IPS-20b (cell line): ENCODE results near the gene PGAP1.

Experiments
- H3K27ac ChIP-seq: one replicate; pipeline ENCODE4 v1.5.1; 2013; ENCODE audit warnings: low read length
- H3K27me3 ChIP-seq: 2 replicates; pipeline ENCODE4 v1.6.1; 2013; ENCODE audit warnings: mild to moderate bottlenecking, low read length, inconsistent platforms; ENCODE audit not compliant: insufficient read depth
- H3K36me3 ChIP-seq: 2 replicates; pipeline ENCODE4 v1.6.1; 2013; ENCODE audit warnings: low read depth, mild to moderate bottlenecking, inconsistent platforms, low read length, moderate library complexity; ENCODE audit not compliant: insufficient read depth
- H3K4me1 ChIP-seq: 2 replicates; pipeline ENCODE4 v1.6.1; 2013; ENCODE audit warnings: mild to moderate bottlenecking, control low read depth, inconsistent platforms, low read length, moderate library complexity; ENCODE audit not compliant: insufficient read depth
- H3K4me3 ChIP-seq: 2 replicates; pipeline ENCODE4 v1.5.1; 2013; ENCODE audit warnings: mild to moderate bottlenecking, low read length, inconsistent platforms
- H3K9ac ChIP-seq: 2 replicates; pipeline ENCODE4 v1.6.1; 2013; ENCODE audit warnings: low read depth, mild to moderate bottlenecking, inconsistent platforms, low read length, moderate library complexity
- H3K9me3 ChIP-seq: 2 replicates; pipeline ENCODE4 v1.6.1; 2013; ENCODE audit warnings: mild to moderate bottlenecking, low read depth, low read length, inconsistent platforms; ENCODE audit not compliant: insufficient read depth

PGAP1 gene

GRCh38 chr2:196875414-196875813 is 51.1 kb downstream of the PGAP1 start:
- H3K4me3 ChIP-seq, result no peak overlapping the region
- H3K27ac ChIP-seq, result no peak overlapping the region
- H3K27me3 ChIP-seq, result no peaks in the 10 kb centered on the region
- no peaks in the 10 kb centered on the region for H3K9me3 ChIP-seq
- H3K9ac ChIP-seq, result no peak overlapping the region
- peaks cover 79% of the 10 kb centered on the region for H3K36me3 ChIP-seq
- no peaks in the 10 kb centered on the region for H3K4me1 ChIP-seq

GRCh38 chr2:196873511-196873910 is 53.0 kb downstream of the PGAP1 start:
- H3K9me3 ChIP-seq, result no peaks in the 10 kb centered on the region
- no peak overlapping the region for H3K27ac ChIP-seq
- no peaks in the 10 kb centered on the region for H3K4me1 ChIP-seq
- peaks cover 77% of the 10 kb centered on the region for H3K36me3 ChIP-seq
- H3K4me3 ChIP-seq, result no peak overlapping the region
- no peaks in the 10 kb centered on the region for H3K27me3 ChIP-seq
- no peak overlapping the region for H3K9ac ChIP-seq

- no peaks in the 10 kb centered on the region for H3K27me3 ChIP-seq
- peaks cover 19% of the 10 kb centered on the region for H3K36me3 ChIP-seq
- no peak overlapping the region for H3K4me3 ChIP-seq
- peaks cover 4% of the 10 kb centered on the region for H3K9me3 ChIP-seq
- no peak overlapping the region for H3K9ac ChIP-seq
- H3K4me1 ChIP-seq, result no peaks in the 10 kb centered on the region
- H3K27ac ChIP-seq, result no peak overlapping the region
Observed at GRCh38 chr2:196854629-196855028, 71.9 kb downstream of the PGAP1 start.

- no peak overlapping the region for H3K9ac ChIP-seq
- peaks cover 14% of the 10 kb centered on the region for H3K36me3 ChIP-seq
- H3K27ac ChIP-seq, result no peak overlapping the region
- H3K4me3 ChIP-seq, result no peak overlapping the region
- no peaks in the 10 kb centered on the region for H3K9me3 ChIP-seq
- H3K4me1 ChIP-seq, result no peaks in the 10 kb centered on the region
- H3K27me3 ChIP-seq, result no peaks in the 10 kb centered on the region
Observed at GRCh38 chr2:196853301-196854087, 73.0 kb downstream of the PGAP1 start.

- no peaks in the 10 kb centered on the region for H3K9me3 ChIP-seq
- peaks cover 17% of the 10 kb centered on the region for H3K36me3 ChIP-seq
- no peak overlapping the region for H3K27ac ChIP-seq
- H3K4me1 ChIP-seq, result no peaks in the 10 kb centered on the region
- no peaks in the 10 kb centered on the region for H3K27me3 ChIP-seq
- no peak overlapping the region for H3K4me3 ChIP-seq
- no peak overlapping the region for H3K9ac ChIP-seq
Observed at GRCh38 chr2:196851088-196851487, 75.4 kb downstream of the PGAP1 start.

- Histone ChIP-seq H3K36me3 (peaks cover 27% of the 10 kb centered on the region), H3K9me3 (no peaks in the 10 kb centered on the region), H3K4me1 (no peaks in the 10 kb centered on the region), H3K4me3 (no peak overlapping the region), H3K9ac (no peak overlapping the region), H3K27me3 (no peaks in the 10 kb centered on the region), H3K27ac (no peak overlapping the region)
Observed at GRCh38 chr2:196849895-196850294, 76.6 kb downstream of the PGAP1 start.

GRCh38 chr2:196846295-196846694 is 80.2 kb downstream of the PGAP1 start:
- H3K27ac ChIP-seq, result no peak overlapping the region
- H3K9ac ChIP-seq, result no peak overlapping the region
- H3K36me3 ChIP-seq, result peaks cover 56% of the 10 kb centered on the region
- no peak overlapping the region for H3K4me3 ChIP-seq
- no peaks in the 10 kb centered on the region for H3K9me3 ChIP-seq
- no peaks in the 10 kb centered on the region for H3K27me3 ChIP-seq
- no peaks in the 10 kb centered on the region for H3K4me1 ChIP-seq

- Histone ChIP-seq H3K36me3 (peaks cover 65% of the 10 kb centered on the region), H3K9me3 (no peaks in the 10 kb centered on the region), H3K4me1 (no peaks in the 10 kb centered on the region)
Observed at GRCh38 chr2:196845371-196845770, 81.1 kb downstream of the PGAP1 start.

GRCh38 chr2:196840171-196840570 is 86.3 kb downstream of the PGAP1 start:
- Histone ChIP-seq H3K27me3 (no peaks in the 10 kb centered on the region), H3K9me3 (no peaks in the 10 kb centered on the region), H3K36me3 (peaks cover 86% of the 10 kb centered on the region), H3K4me1 (no peaks in the 10 kb centered on the region), H3K27ac (no peak overlapping the region), H3K9ac (no peak overlapping the region), H3K4me3 (no peak overlapping the region)

More at GRCh38 chr2:196845371-196845770, 81.1 kb downstream of the PGAP1 start:
- H3K9ac ChIP-seq, result no peak overlapping the region
- no peaks in the 10 kb centered on the region for H3K27me3 ChIP-seq
- no peak overlapping the region for H3K4me3 ChIP-seq
- H3K27ac ChIP-seq, result no peak overlapping the region

GRCh38 chr2:196839574-196839973 is 86.9 kb downstream of the PGAP1 start:
- H3K9me3 ChIP-seq, result no peaks in the 10 kb centered on the region
- no peak overlapping the region for H3K4me3 ChIP-seq
- H3K9ac ChIP-seq, result no peak overlapping the region
- H3K27ac ChIP-seq, result no peak overlapping the region
- no peaks in the 10 kb centered on the region for H3K4me1 ChIP-seq
- H3K27me3 ChIP-seq, result no peaks in the 10 kb centered on the region
- H3K36me3 ChIP-seq, result peaks cover 83% of the 10 kb centered on the region

- Histone ChIP-seq H3K4me3 (no peak overlapping the region), H3K27me3 (no peaks in the 10 kb centered on the region), H3K27ac (no peak overlapping the region), H3K9me3 (no peaks in the 10 kb centered on the region), H3K4me1 (no peaks in the 10 kb centered on the region), H3K9ac (no peak overlapping the region), H3K36me3 (peaks cover 56% of the 10 kb centered on the region)
Observed at GRCh38 chr2:196836440-196836839, 90.1 kb downstream of the PGAP1 start.

- no peak overlapping the region for H3K27ac ChIP-seq
- no peaks in the 10 kb centered on the region for H3K27me3 ChIP-seq
- H3K4me1 ChIP-seq, result no peaks in the 10 kb centered on the region
- no peaks in the 10 kb centered on the region for H3K9me3 ChIP-seq
- H3K9ac ChIP-seq, result no peak overlapping the region
- peaks cover 6% of the 10 kb centered on the region; the same call in 1 of the 2 replicates for H3K36me3 ChIP-seq
- no peak overlapping the region for H3K4me3 ChIP-seq
Observed at GRCh38 chr2:196830701-196831100, 95.8 kb downstream of the PGAP1 start.
